ENCODE results near the gene ATAD3C. TPM values are rescaled to one million over a fixed set of nuclear protein-coding genes. Genes with fewer than 3 reads are reported as not detected.
"Not testable (repeated sequence)": the region's sequence is repeated elsewhere in the genome, so short reads cannot be mapped to it uniquely, and the experiment has no call there.

The ATAD3C gene
- total RNA-seq (2014; rRNA removed; shearing (Covaris generic)), result 2.3 and 3.1 TPM in 2 replicates

GRCh38 chr1:1449099-1449739 is at the start of gene ATAD3C:
Gene ATAD3C, plus strand, starts transcription at chr1:1449689. Its CDS starts 995 bp downstream, at chr1:1450684.
- DNase-seq (ENCODE audit: low spot score), result no peak

DNA sequence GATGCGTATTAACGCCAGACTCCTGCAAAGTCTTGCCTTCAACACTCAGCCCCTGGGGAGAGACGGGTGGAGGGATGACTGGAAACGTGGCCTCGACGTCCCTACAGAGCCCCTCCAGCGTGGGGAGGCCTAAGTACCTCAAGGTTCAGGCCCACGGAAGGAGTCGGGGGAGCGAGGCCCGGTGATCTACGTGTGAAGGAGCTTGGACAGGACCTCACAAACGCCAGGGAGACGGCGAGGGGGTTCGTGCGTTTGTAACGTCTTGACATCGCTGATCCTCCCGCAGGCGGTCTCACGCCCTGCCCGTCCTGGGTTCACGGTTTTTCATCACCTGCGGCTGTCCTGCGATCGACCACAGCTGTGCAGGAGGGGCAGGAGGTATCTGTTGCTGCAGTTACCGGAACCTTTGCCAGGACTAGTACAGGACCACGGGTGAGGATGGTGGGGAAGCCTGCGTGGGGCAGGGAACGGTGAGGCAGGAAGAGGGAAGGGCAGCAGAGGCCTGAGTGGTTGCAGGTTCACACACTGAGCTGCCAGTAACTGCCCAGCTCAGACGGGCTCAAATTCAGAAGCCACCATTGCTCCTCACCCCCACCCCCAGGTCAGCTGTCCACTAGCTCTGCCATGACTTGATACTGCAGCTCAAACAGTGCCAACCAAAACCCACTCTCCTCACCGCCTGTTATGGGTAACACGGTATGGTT is 49.5 kb upstream of the ATAD3C start:
- DNase-seq (ENCODE audit: low spot score), result peak; percentile 35

DNA sequence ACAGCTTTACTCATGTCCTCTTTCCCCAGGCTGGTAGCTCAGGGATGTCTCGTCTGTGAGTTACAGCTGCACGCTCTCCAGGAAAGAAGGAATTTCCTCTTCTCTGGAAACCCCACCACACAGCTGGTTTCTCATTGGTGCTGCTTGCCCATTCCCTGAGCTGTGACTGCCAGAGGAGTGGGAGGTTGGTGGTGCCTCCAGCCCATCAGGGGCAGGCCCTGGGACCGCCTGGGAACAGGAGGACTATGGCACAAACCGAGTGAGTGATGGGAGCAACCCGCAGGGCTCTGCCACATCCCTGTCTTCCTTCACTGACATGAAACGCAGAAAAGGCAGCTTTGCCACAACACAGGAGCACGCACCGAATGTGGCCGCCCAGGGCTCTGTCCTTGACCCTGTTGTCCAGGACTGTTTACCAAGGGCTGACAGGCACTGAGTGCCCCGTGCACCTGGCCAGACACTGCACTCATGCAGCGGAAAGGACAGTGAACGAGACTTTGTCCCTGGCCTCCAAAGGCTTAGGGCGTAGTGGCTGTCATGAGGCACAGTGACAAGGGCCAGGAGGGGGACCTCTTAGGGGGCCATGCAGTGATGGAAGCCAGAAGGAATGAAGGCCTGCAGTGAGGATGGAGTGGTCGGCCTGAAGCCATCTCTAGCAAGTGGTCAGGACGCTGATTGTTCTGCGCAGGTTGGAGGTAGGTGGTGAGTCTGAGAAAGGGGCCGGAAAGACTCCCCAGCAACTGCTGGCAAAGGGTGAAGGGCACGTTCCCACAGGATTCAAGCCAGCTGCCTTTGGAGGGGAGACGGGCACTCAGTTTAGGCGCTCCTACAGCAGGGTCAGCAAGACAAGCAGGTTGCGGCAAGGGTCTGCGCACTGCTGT is 48.7 kb upstream of the ATAD3C start:
- DNase-seq (ENCODE audit: low spot score), result no peak

DNA sequence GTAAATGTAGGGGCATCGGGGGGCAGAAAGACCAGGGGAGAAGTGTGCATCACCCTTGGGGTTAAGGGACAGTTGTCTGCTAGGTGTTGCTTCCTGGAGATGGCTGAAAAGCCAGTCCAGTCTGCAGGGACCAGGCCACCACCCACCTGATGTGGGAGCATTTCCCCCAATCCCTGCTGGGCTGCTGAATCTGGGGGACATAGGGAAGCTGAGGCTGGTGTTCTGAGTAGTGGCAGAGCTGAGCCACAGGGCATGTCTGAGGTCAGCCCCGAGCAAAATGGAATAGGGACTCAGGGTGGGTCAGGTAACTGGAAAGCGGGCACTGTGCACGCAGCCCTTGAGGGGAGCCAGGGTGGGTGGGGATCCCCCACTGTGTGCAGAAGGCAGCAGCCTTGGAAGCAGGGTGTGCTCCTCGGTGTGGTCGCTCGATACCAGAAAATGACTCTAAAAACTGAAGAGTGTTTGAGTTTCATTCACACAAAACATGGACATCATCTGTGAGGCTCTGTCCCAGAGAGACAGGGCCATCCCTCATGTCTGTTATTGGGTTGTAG is 48.0 kb upstream of the ATAD3C start:
- DNase-seq (ENCODE audit: low spot score), result no peak

DNA sequence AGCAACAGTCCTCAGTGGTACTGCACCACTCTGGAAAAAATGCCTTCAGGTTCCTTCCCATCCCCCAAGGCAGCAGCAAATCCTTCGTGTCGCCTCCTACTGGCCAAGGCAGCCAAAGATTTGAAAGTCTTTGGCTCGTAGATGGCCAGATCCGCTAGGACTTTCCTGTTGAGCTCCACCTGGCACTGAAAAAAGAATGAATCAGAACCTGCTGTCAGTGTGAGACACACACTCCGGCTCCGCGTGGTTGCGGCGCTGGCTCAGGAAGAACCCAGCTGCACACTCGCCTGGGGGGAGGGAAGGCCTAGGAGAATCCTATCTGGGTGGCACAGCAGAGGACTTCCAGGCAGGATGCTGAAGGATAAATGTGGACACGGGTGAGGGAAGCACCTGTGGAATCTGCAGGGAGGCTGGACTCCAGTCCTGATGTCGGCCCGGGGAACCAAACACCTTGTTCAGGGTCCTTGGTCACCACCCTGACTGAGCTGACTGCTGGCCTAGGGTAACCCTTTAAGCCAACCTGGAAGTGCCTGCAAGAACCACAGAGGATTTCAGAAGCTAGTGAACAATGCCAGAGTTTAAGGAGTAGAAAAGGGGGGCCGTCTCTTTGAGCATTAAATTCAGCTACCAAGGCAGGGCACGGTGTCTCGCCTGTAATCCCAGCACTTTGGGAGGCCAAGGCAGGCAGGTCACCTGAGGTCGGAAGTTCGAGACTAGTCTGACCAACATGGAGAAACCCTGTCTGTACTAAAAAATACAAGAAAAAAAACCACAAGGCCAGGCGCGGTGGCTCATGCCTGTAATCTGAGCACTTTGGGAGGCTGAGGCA is 47.2 kb upstream of the ATAD3C start:
- DNase-seq (ENCODE audit: low spot score), result peak; percentile 74

DNA sequence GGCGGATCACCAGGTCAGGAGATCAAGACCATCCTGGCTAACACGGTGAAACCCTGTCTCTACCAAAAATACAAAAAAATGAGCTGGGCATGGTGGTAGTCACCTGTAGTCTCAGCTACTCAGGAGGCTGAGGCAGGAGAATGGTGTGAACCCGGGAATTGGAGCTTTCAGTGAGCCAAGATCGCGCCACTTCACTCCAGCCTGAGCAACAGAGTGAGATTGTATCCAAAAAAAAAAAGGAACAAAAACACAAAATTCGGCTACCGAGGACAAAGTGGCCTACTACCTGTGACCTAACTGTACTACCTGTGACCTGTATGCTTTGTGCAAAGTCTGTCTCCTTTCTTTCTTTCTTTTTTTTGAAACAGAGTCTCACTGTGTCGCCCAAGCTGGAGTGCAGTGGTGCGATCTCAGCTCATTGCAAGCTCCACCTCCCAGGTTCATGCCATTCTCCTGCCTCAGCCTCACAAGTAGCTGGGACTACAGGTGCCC is 46.5 kb upstream of the ATAD3C start:
- DNase-seq (ENCODE audit: low spot score), result not testable (repeated sequence)

DNA sequence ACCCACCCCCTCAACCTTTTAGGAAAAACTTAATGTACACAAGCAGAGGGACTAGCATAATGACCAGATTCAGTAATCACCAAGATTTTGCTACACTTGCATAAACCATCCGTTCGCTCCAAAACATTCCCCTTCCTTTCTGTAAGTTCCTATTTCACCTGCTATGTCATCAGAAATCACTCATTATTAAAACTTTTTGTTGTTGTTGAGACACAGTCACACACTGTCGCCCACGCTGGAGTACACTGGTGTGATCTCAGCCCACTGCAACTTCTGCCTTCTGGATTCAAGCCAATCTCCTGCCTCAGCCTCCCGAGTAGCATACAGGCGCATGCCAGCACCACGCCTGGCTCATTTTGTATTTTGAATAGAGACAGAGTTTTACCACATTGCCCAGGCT is 45.8 kb upstream of the ATAD3C start:
- DNase-seq (ENCODE audit: low spot score), result no peak

DNA sequence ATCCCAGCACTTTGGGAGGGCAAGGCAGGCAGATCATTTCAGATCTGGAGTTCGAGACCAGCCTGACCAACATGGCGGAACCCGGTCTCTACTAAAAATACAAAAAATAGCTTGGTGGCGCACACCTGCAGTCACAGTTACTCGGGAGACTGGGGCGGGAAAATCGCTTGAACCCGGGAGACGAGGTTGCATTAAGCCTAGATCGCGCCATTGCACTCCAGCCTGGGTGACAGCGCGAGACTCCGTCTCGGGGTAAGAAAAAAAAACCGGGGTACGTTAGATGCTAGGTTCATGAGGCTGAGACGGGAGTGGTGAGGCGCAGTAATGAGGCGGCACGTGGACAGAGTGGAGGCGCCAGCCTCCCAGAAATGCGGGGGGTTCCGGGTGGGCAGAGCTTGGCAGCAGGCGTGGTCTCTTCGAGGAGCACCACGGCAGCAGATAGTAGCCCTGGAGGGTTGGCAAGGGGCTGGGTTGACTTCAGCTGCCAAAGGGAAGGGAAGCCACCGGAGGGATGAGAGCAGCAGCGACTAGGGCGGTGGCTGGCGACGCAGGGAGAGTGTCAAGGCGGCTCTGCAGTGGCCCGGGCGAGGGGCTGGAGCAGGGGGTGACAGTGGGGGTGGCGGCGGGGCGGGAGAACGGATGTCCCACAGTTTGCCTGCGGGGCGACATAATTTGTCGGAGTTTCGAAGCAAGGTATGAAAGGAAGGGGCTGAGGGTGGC is 43.2 kb upstream of the ATAD3C start:
- DNase-seq (ENCODE audit: low spot score), result no peak

DNA sequence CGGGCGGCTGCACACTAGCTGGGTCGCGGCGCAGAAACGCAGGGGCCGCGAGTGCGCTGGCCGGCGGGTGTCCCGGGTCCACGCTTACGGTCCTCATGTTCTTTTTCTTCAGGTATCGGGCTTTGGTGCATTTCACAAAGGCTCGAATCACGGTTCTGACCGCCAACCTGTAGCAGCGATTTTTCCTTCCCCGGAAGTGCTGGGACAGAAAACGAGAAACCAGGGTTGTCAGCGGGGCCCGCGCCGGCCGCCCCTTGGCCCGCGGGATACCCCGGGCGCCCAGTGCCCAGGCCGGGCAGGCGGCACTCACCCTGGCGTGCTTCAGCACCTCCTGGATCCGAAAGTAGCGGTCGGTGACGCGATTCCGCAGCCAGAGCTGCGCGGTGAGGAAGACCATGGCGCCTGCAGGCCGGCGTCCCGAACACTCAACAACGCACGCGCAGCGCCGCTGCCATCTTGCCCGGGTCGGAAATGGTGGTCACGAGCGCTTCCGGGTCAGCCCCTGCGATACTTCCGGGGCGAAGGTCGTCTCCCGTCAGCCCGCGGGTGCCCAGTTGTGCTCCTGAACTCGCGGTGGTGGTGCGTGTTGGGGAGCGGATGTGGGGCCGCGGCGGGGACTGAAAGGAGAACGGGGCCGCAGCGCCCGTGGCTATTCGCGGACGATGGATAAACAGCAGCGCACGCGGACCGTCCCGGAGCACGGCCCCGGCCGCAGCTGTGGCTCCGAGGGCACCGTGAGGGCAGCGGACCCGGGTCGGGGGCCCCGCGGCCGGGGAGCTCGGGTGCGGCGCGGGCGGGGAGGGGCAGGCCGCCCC is 42.5 kb upstream of the ATAD3C start, which contains the start of gene MRPL20:
Gene MRPL20, minus strand, starts transcription at position 473 of the 815 bp plus-strand sequence. Its CDS starts 76 bp downstream, at position 397.
- peak; percentile 93 for DNase-seq (ENCODE audit: low spot score)

DNA sequence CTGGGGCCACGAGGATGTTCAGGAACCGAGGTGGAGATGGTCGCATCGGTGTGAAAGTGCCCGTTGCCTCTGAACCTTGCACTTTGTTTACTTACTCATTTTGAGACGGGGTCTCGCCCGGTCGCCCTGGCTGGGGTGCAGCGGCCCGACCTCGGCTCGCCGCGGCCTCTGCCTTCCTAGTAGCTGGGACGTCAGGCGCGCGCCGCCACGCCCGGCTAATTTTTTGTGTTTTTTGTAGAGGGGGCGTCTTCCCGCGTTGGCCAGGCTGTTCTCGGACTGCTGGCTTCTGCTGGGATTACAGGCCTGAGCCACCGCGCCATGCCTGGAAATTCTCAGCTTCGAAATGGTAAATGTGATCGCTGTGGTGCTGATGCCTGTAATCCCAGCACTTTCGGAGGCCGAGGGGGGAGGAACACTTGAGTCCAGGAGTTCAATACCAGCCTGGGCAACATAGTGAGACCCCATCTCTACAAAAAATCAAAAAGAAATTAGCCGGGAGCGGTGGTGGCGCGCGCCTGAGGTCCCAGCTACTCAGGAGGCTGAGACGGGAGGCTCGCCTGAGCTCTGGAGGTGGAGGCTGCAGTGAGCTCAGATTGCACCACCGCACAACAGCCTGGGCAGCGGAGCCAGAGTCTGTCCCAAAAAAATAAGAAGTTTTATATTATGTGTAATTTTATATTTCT is 41.7 kb upstream of the ATAD3C start:
- peak; percentile 53 for DNase-seq (ENCODE audit: low spot score)

- not testable (repeated sequence) for DNase-seq (ENCODE audit: low spot score)
Observed at GRCh38 chr1:1410238-1410637, 39.3 kb upstream of the ATAD3C start.

DNA sequence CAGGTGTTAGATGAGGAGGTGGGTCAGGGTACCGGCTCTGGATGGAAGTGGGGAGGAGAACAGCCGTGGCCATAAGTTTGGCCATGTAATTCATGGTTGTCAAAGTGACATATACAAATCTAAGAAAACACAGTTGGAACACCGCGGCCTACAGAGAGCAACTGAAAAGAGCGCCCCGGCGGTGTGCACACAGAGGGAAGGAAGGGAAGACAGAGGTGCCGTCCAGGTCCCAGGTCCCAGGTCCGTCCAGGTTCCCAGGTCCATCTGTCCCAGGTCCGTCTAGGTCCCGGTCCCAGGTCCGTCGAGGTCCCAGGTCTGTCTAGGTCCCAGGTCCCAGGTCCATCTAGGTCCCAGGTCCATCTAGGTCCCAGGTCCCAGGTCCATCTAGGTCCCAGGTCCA is 37.9 kb upstream of the ATAD3C start:
- no peak for DNase-seq (ENCODE audit: low spot score)

- DNase-seq (ENCODE audit: low spot score), result not testable (repeated sequence)
Observed at GRCh38 chr1:1412311-1412902, 37.1 kb upstream of the ATAD3C start.

DNA sequence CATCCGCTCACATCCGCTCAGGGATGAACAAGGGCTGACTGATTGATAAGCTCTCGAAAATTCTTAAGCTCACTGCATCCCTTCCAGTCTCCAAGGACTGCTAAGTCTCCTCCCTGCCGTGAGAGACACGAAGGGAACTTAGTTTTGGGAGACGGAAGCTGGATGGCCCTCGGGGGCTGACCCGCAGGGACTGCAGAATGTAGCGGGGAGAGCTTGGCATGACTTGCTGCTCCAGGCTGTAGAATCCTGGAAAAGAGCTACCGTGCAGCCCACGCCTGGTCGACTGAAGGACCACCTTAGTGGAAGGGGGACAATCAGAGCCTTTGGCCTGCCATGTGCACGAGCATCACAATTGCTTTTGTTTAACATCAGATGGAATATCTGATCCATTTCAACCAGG is 33.7 kb upstream of the ATAD3C start:
- no peak for DNase-seq (ENCODE audit: low spot score)

GRCh38 chr1:1417396-1417795 is 32.1 kb upstream of the ATAD3C start:
- peak; percentile 25 for DNase-seq (ENCODE audit: low spot score)

DNA sequence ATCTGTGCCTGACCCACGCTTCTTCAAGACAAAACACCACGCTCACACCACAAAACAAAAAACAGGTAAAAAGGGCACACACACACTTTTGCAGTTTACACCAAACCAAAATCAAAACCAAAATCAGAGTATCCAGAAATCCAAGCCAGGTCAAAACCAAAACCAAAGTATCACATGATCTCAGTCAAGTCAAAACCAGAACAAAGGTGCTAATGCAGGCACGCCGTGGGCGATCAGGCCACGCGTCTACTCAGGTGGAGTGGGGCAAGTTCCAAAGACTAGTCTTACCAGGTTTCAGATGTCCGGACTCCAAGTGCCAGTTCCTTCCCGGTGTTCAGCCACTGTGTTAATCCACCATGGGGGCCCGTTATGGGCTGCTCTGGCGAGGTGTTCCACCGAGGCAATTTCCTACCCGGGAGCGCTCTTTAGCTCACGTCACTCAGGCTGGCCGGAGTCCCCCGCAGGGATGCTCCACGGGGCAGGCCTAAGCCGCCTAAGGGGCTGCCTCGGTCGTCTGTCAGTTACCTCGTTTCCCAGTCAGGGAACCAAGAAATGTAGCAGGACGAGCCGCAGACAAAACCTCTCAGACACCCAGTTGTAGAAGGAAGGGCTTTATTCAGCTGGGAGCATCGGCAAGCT is 31.5 kb upstream of the ATAD3C start:
- DNase-seq (ENCODE audit: low spot score), result not testable (repeated sequence)

Data from HT-29 (cell line).